Measurements from ENCODE around the gene GATA2. TPM values are rescaled to one million over a fixed set of nuclear protein-coding genes. Genes with fewer than 3 reads are reported as not detected.

GATA2 gene
- total RNA-seq, 2 experiments from 2014 or later: not detected

- ChIA-PET POLR2A (interaction anchor here (0.5 kb wide), 1 partner anchor 877 kb away, joined by 3 read pairs; no protein-coding TSS in a partner anchor), CTCF (no interaction called here)
- Mint-ChIP-seq H3K27ac (no peak overlapping the region), H3K27me3 (ENCODE audit: low read depth) (peaks cover 16% of the 10 kb centered on the region), H3K9me3 (ENCODE audit: insufficient read depth) (no peaks in the 10 kb centered on the region), H3K36me3 (ENCODE audit: low read depth) (no peaks in the 10 kb centered on the region), H3K4me1 (ENCODE audit: low read depth) (peaks cover 6% of the 10 kb centered on the region), H3K4me3 (no peak overlapping the region)
- no peak for ATAC-seq
- no peak for DNase-seq
Observed at GRCh38 chr3:128468285-128468790, 24.7 kb downstream of the GATA2 start.

- POLR2A ChIA-PET: no interaction called here
Observed at GRCh38 chr3:128466840-128467541, 26.0 kb downstream of the GATA2 start, which contains the start of gene DNAJB8. Gene DNAJB8 (minus strand): TSS chr3:128466890. CDS start chr3:128463245, 3,645 bp downstream.

GRCh38 chr3:128464702-128465101 is 28.3 kb downstream of the GATA2 start:
- H3K9me3 Mint-ChIP-seq (ENCODE audit: insufficient read depth): no peaks in the 10 kb centered on the region
- ATAC-seq (no peak), DNase-seq (no peak)
- ChIA-PET POLR2A (no interaction called here), CTCF (interaction anchor here (1.3 kb wide), 1 partner anchor 120 kb away, joined by 3 read pairs; no protein-coding TSS in a partner anchor)
- H3K36me3 Mint-ChIP-seq (ENCODE audit: low read depth): no peaks in the 10 kb centered on the region
- H3K4me3 Mint-ChIP-seq: no peak overlapping the region
- H3K4me1 Mint-ChIP-seq (ENCODE audit: low read depth): peaks cover 6% of the 10 kb centered on the region
- H3K27ac Mint-ChIP-seq: no peak overlapping the region
- H3K27me3 Mint-ChIP-seq (ENCODE audit: low read depth): peaks cover 13% of the 10 kb centered on the region

More at GRCh38 chr3:128466840-128467541, 26.0 kb downstream of the GATA2 start, which contains the start of gene DNAJB8:
- H3K9me3 Mint-ChIP-seq (ENCODE audit: insufficient read depth): no peaks in the 10 kb centered on the region
- H3K36me3 Mint-ChIP-seq (ENCODE audit: low read depth): no peaks in the 10 kb centered on the region
- H3K4me3 Mint-ChIP-seq: no peak within 1 kb of the TSS
- H3K27ac Mint-ChIP-seq: no peak within 1 kb of the TSS
- H3K27me3 Mint-ChIP-seq (ENCODE audit: low read depth): peaks cover 15% of the 10 kb centered on the region
- CTCF ChIA-PET: no interaction called here
- ATAC-seq: peak; percentile 64
- peak; percentile 34 for DNase-seq
- peaks cover 6% of the 10 kb centered on the region for H3K4me1 Mint-ChIP-seq (ENCODE audit: low read depth)

- no peak overlapping the region for H3K27ac Mint-ChIP-seq
- H3K27me3 Mint-ChIP-seq (ENCODE audit: low read depth): peaks cover 13% of the 10 kb centered on the region
- H3K4me1 Mint-ChIP-seq (ENCODE audit: low read depth): peaks cover 6% of the 10 kb centered on the region
- H3K9me3 Mint-ChIP-seq (ENCODE audit: insufficient read depth): no peaks in the 10 kb centered on the region
- no peaks in the 10 kb centered on the region for H3K36me3 Mint-ChIP-seq (ENCODE audit: low read depth)
- H3K4me3 Mint-ChIP-seq: no peak overlapping the region
- ChIA-PET CTCF (interaction anchor here (1.3 kb wide), 1 partner anchor 121 kb away, joined by 3 read pairs; no protein-coding TSS in a partner anchor), POLR2A (no interaction called here)
- ATAC-seq: no peak
- no peak for DNase-seq
Observed at GRCh38 chr3:128464188-128464587, 28.8 kb downstream of the GATA2 start.

- Mint-ChIP-seq H3K4me1 (ENCODE audit: low read depth) (peaks cover 6% of the 10 kb centered on the region), H3K36me3 (ENCODE audit: low read depth) (no peaks in the 10 kb centered on the region), H3K9me3 (ENCODE audit: insufficient read depth) (no peaks in the 10 kb centered on the region), H3K27ac (no peak overlapping the region), H3K4me3 (no peak overlapping the region), H3K27me3 (ENCODE audit: low read depth) (peaks cover 13% of the 10 kb centered on the region)
- ChIA-PET CTCF (interaction anchor here (1.3 kb wide), 1 partner anchor 121 kb away, joined by 3 read pairs; no protein-coding TSS in a partner anchor), POLR2A (no interaction called here)
- no peak for ATAC-seq
- no peak for DNase-seq
Observed at GRCh38 chr3:128463771-128464170, 29.2 kb downstream of the GATA2 start.

GRCh38 chr3:128463354-128463753 is 29.6 kb downstream of the GATA2 start:
- no peak for ATAC-seq
- ChIA-PET CTCF (interaction anchor here (1.3 kb wide), 1 partner anchor 122 kb away, joined by 3 read pairs; no protein-coding TSS in a partner anchor), POLR2A (no interaction called here)
- no peaks in the 10 kb centered on the region for H3K9me3 Mint-ChIP-seq (ENCODE audit: insufficient read depth)
- no peaks in the 10 kb centered on the region for H3K36me3 Mint-ChIP-seq (ENCODE audit: low read depth)
- H3K4me1 Mint-ChIP-seq (ENCODE audit: low read depth): peaks cover 6% of the 10 kb centered on the region
- H3K27me3 Mint-ChIP-seq (ENCODE audit: low read depth): peaks cover 13% of the 10 kb centered on the region
- DNase-seq: no peak
- H3K27ac Mint-ChIP-seq: no peak overlapping the region
- H3K4me3 Mint-ChIP-seq: no peak overlapping the region

GRCh38 chr3:128462931-128463330 is 30.1 kb downstream of the GATA2 start:
- ChIA-PET CTCF (no interaction called here), POLR2A (no interaction called here)
- Mint-ChIP-seq H3K9me3 (ENCODE audit: insufficient read depth) (no peaks in the 10 kb centered on the region), H3K4me1 (ENCODE audit: low read depth) (peaks cover 6% of the 10 kb centered on the region), H3K4me3 (no peak overlapping the region), H3K36me3 (ENCODE audit: low read depth) (no peaks in the 10 kb centered on the region), H3K27ac (no peak overlapping the region), H3K27me3 (ENCODE audit: low read depth) (peaks cover 13% of the 10 kb centered on the region)
- DNase-seq: no peak
- ATAC-seq: no peak

- CTCF ChIA-PET: no interaction called here
Observed at GRCh38 chr3:128462341-128462910, 30.6 kb downstream of the GATA2 start.

GRCh38 chr3:128461731-128462130 is 31.3 kb downstream of the GATA2 start:
- Mint-ChIP-seq H3K9me3 (ENCODE audit: insufficient read depth) (no peaks in the 10 kb centered on the region), H3K4me1 (ENCODE audit: low read depth) (no peaks in the 10 kb centered on the region), H3K4me3 (no peak overlapping the region), H3K27me3 (ENCODE audit: low read depth) (peaks cover 7% of the 10 kb centered on the region), H3K36me3 (ENCODE audit: low read depth) (no peaks in the 10 kb centered on the region), H3K27ac (no peak overlapping the region)
- ATAC-seq (no peak), DNase-seq (no peak)
- ChIA-PET POLR2A (no interaction called here), CTCF (no interaction called here)

More at GRCh38 chr3:128462341-128462910, 30.6 kb downstream of the GATA2 start:
- H3K4me3 Mint-ChIP-seq: no peak overlapping the region
- DNase-seq (no peak), ATAC-seq (no peak)
- H3K9me3 Mint-ChIP-seq (ENCODE audit: insufficient read depth): no peaks in the 10 kb centered on the region
- H3K27ac Mint-ChIP-seq: no peak overlapping the region
- peaks cover 13% of the 10 kb centered on the region for H3K27me3 Mint-ChIP-seq (ENCODE audit: low read depth)
- H3K4me1 Mint-ChIP-seq (ENCODE audit: low read depth): peaks cover 6% of the 10 kb centered on the region
- H3K36me3 Mint-ChIP-seq (ENCODE audit: low read depth): no peaks in the 10 kb centered on the region
- POLR2A ChIA-PET: no interaction called here

GRCh38 chr3:128459461-128459820 is 33.6 kb downstream of the GATA2 start:
- H3K4me1 Mint-ChIP-seq (ENCODE audit: low read depth): no peaks in the 10 kb centered on the region
- H3K27ac Mint-ChIP-seq: no peak overlapping the region
- H3K4me3 Mint-ChIP-seq: no peak overlapping the region
- DNase-seq (no peak), ATAC-seq (no peak)
- H3K27me3 Mint-ChIP-seq (ENCODE audit: low read depth): peaks cover 17% of the 10 kb centered on the region
- H3K9me3 Mint-ChIP-seq (ENCODE audit: insufficient read depth): no peaks in the 10 kb centered on the region
- no peaks in the 10 kb centered on the region for H3K36me3 Mint-ChIP-seq (ENCODE audit: low read depth)
- ChIA-PET POLR2A (no interaction called here), CTCF (interaction anchor here (2.5 kb wide), 1 partner anchor 33 kb away, joined by 8 read pairs; no protein-coding TSS in a partner anchor)

GRCh38 chr3:128458746-128459460 is 34.1 kb downstream of the GATA2 start:
- peaks cover 21% of the 10 kb centered on the region for H3K27me3 Mint-ChIP-seq (ENCODE audit: low read depth)
- no peak overlapping the region for H3K4me3 Mint-ChIP-seq
- ATAC-seq: no peak
- H3K9me3 Mint-ChIP-seq (ENCODE audit: insufficient read depth): no peaks in the 10 kb centered on the region
- H3K4me1 Mint-ChIP-seq (ENCODE audit: low read depth): peaks cover 1% of the 10 kb centered on the region
- ChIA-PET POLR2A (no interaction called here), CTCF (interaction anchor here (2.5 kb wide), 1 partner anchor 33 kb away, joined by 8 read pairs; no protein-coding TSS in a partner anchor)
- H3K27ac Mint-ChIP-seq: no peak overlapping the region
- DNase-seq: no peak
- no peaks in the 10 kb centered on the region for H3K36me3 Mint-ChIP-seq (ENCODE audit: low read depth)

GRCh38 chr3:128457937-128458336 is 35.1 kb downstream of the GATA2 start:
- ATAC-seq: no peak
- CTCF ChIA-PET: interaction anchor here (2.5 kb wide), 1 partner anchor 32 kb away, joined by 8 read pairs; no protein-coding TSS in a partner anchor
- Mint-ChIP-seq H3K27me3 (ENCODE audit: low read depth) (peaks cover 22% of the 10 kb centered on the region), H3K9me3 (ENCODE audit: insufficient read depth) (no peaks in the 10 kb centered on the region), H3K4me1 (ENCODE audit: low read depth) (peaks cover 5% of the 10 kb centered on the region), H3K27ac (no peak overlapping the region), H3K4me3 (no peak overlapping the region), H3K36me3 (ENCODE audit: low read depth) (no peaks in the 10 kb centered on the region)
- no peak for DNase-seq
- POLR2A ChIA-PET: no interaction called here

All from activated CD8-positive, alpha-beta T cell treated with anti-CD3 and anti-CD28 coated beads, Interleukin-2, amount 10 ng/mL, durations not matched to agents 7 days and 5 days (primary cell).